Astrocyte (in vitro differentiated cells and primary cell): ENCODE measurements around the gene ATN1. TPM values are rescaled to one million over a fixed set of nuclear protein-coding genes. Genes with fewer than 3 reads are reported as not detected.

Source experiments
- DNase-seq: peaks from one replicate; pipeline ENCODE4 v3.0.0-alpha.2; 2010; ENCODE audit warnings: low read depth
- FAIRE-seq: peaks from 2 replicates; lab custom pipeline; 2011; peaks lifted over from hg19 to GRCh38; lab: Jason Lieb, UNC
- H2AFZ ChIP-seq: 2 replicates; pipeline ENCODE4 v1.6.0; 2012; ENCODE audit warnings: low read depth, low read length, inconsistent platforms
- H3K27ac ChIP-seq: 2 replicates; pipeline ENCODE4 v1.5.1; 2011; ENCODE audit warnings: low read depth, low read length, inconsistent platforms
- H3K27me3 ChIP-seq: 2 replicates; pipeline ENCODE4 v1.6.0; 2011; ENCODE audit warnings: low read length, inconsistent platforms; ENCODE audit not compliant: insufficient read depth
- H3K36me3 ChIP-seq: 2 replicates; pipeline ENCODE4 v1.5.1; 2011; ENCODE audit warnings: low read length, inconsistent platforms; ENCODE audit not compliant: insufficient read depth
- H3K4me1 ChIP-seq: 2 replicates; pipeline ENCODE4 v1.5.1; 2011; ENCODE audit warnings: low read length, inconsistent platforms; ENCODE audit not compliant: insufficient read depth
- H3K4me2 ChIP-seq: 2 replicates; pipeline ENCODE4 v1.6.0; 2012; ENCODE audit warnings: low read length, inconsistent platforms
- H3K4me3 ChIP-seq: 2 replicates; pipeline ENCODE4 v1.5.1; 2011; ENCODE audit warnings: low read depth, mild to moderate bottlenecking, low read length, inconsistent platforms; ENCODE audit not compliant: insufficient read depth
- H3K79me2 ChIP-seq: 2 replicates; pipeline ENCODE4 v1.6.0; 2012; ENCODE audit warnings: mild to moderate bottlenecking, low read length, inconsistent platforms; ENCODE audit not compliant: insufficient read depth
- H3K9ac ChIP-seq: 2 replicates; pipeline ENCODE4 v1.6.0; 2012; ENCODE audit warnings: mild to moderate bottlenecking, low read length, inconsistent platforms
- H3K9me3 ChIP-seq: 2 replicates; pipeline ENCODE4 v1.5.1; 2012; ENCODE audit warnings: low read depth, mild to moderate bottlenecking, low read length, inconsistent platforms; ENCODE audit not compliant: insufficient read depth
- H4K20me1 ChIP-seq: 2 replicates; pipeline ENCODE4 v1.6.0; 2012; ENCODE audit warnings: low read length, inconsistent platforms; ENCODE audit not compliant: insufficient read depth
- H3K27ac Mint-ChIP-seq: one replicate; pipeline ENCODE4 v1.8.0; 2021; ENCODE audit warnings: mild to moderate bottlenecking, mixed read lengths; ENCODE audit not compliant: unreplicated experiment
- H3K27me3 Mint-ChIP-seq: one replicate; pipeline ENCODE4 v1.8.0; 2021; ENCODE audit warnings: low read depth, mixed read lengths; ENCODE audit not compliant: unreplicated experiment
- H3K36me3 Mint-ChIP-seq: one replicate; pipeline ENCODE4 v1.8.0; 2021; ENCODE audit warnings: low read depth, mixed read lengths; ENCODE audit not compliant: unreplicated experiment
- H3K4me1 Mint-ChIP-seq: one replicate; pipeline ENCODE4 v1.8.0; 2021; ENCODE audit warnings: low read depth, mixed read lengths; ENCODE audit not compliant: unreplicated experiment
- H3K4me3 Mint-ChIP-seq: one replicate; pipeline ENCODE4 v1.8.0; 2021; ENCODE audit warnings: mild to moderate bottlenecking, moderate library complexity, mixed read lengths; ENCODE audit not compliant: unreplicated experiment
- H3K9me3 Mint-ChIP-seq: one replicate; pipeline ENCODE4 v1.8.0; 2021; ENCODE audit warnings: mild to moderate bottlenecking, mixed read lengths; ENCODE audit not compliant: unreplicated experiment
- EZH2 ChIP-seq: IDR thresholded peaks from 2 replicates; pipeline ENCODE4 v1.6.1; 2012; ENCODE audit warnings: mild to moderate bottlenecking, low read length, inconsistent platforms; ENCODE audit not compliant: insufficient read depth
- total RNA-seq: library from RNA; stranded (reverse); gene quantifications from 2 replicates; pipeline ENCODE4 v1.2.1, GENCODE V29; 2021
- TF ChIP-seq, protein P1 (sequence below): IDR thresholded peaks from 2 replicates; pipeline ENCODE4 v1.5.1; 2011; ENCODE audit warnings: low read depth, mild to moderate bottlenecking, inconsistent platforms, low read length, moderate library complexity; ENCODE audit not compliant: insufficient read depth

The ATN1 gene
- total RNA-seq, 1 donor from 2014 or later: 97.8 TPM

DNA sequence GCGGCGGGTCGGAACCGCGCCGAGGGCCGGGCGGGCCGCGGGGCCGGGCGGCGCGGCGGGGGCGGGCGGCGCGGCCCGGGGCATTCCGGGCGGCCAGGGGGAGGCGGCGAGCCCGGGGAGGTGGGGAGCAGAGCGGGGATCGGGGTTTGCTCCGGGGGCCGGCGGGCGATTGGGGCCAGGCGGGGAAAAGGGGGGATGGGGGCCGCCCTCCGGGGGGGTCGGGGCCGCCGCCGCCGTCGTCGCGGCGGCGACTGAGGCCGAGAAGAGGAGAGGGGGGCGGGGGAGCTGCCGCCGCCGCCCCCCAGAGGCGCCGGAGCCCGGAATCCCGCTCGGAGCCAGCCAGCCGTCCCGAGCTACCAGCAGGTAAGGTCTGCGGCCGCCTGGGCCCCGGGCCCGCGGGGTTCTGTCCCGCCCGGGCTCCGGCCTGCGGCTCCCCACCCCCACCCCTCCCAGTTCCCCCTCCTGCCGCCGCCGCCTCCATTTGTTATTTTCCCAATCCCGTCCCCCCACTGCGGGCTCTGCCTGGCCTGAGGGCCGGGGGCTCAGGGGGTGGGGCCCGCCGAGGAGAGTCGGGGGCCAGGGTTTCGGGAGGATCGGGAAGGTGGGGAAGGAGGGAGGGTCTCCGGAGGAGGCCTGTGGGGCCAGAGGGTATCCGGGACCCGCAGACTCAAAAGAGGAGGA lies 403 bp downstream of the ATN1 start:
- Mint-ChIP-seq H3K36me3 (peaks cover 3% of the 10 kb centered on the region), H3K27me3 (no peaks in the 10 kb centered on the region), H3K4me3 (peak overlapping the region; percentile 100), H3K27ac (peak overlapping the region; percentile 94), H3K4me1 (peaks cover 51% of the 10 kb centered on the region), H3K9me3 (no peaks in the 10 kb centered on the region)
- H3K79me2 ChIP-seq: peaks cover 59% of the 10 kb centered on the region
- no peaks in the 10 kb centered on the region for H3K27me3 ChIP-seq
- H3K36me3 ChIP-seq: no peaks in the 10 kb centered on the region
- H3K9me3 ChIP-seq: no peaks in the 10 kb centered on the region
- H2AFZ ChIP-seq: no peak overlapping the region
- peaks cover 39% of the 10 kb centered on the region for H4K20me1 ChIP-seq
- H3K4me2 ChIP-seq: peak overlapping the region; percentile 98
- H3K4me3 ChIP-seq: peak overlapping the region; percentile 85
- no peak for DNase-seq
- peaks cover 44% of the 10 kb centered on the region for H3K4me1 ChIP-seq
- H3K9ac ChIP-seq: peak overlapping the region; percentile 94
- FAIRE-seq: no peak
- H3K27ac ChIP-seq: peak overlapping the region; percentile 78
- no peak for TF ChIP-seq EZH2
- TF ChIP-seq, protein P1, sequence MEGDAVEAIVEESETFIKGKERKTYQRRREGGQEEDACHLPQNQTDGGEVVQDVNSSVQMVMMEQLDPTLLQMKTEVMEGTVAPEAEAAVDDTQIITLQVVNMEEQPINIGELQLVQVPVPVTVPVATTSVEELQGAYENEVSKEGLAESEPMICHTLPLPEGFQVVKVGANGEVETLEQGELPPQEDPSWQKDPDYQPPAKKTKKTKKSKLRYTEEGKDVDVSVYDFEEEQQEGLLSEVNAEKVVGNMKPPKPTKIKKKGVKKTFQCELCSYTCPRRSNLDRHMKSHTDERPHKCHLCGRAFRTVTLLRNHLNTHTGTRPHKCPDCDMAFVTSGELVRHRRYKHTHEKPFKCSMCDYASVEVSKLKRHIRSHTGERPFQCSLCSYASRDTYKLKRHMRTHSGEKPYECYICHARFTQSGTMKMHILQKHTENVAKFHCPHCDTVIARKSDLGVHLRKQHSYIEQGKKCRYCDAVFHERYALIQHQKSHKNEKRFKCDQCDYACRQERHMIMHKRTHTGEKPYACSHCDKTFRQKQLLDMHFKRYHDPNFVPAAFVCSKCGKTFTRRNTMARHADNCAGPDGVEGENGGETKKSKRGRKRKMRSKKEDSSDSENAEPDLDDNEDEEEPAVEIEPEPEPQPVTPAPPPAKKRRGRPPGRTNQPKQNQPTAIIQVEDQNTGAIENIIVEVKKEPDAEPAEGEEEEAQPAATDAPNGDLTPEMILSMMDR: no peak

DNA sequence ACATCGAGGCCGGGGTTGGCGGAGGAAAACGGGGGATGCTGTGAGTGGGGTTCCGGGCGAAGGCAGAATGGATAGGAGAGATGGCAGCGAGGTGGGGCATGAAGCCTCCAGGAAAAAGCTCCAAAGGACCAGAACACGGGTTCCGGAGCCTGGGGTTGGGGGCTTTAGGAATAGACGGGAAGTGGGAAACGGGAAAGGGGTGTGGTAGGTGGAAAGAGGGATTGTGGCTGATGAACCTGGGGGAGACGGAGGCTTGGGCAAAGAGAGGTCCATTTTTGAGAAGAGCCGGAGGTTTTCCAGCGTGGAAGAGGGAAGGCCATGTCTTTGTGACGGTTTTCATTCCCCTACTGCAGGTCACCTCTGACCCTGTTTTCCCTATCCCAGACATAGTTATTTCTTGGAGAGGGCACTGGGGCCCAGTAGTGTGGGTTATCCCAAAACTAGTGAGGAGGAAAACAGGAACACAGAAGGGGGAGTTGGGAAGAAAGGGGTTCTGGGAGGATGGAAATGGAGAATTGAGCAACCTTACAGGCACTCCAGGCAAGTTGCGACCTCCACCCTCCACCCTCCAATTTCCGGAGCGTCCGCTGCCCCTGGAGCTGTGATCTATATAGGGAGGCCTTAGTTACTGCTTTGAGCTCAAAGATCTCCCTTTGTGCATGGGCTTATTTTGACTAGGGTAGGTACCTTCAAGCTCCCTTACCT lies 1.1 kb downstream of the ATN1 start:
- H2AFZ ChIP-seq: no peak overlapping the region

More for the DNA sequence above, 1.1 kb downstream of the ATN1 start:
- no peaks in the 10 kb centered on the region for H3K9me3 Mint-ChIP-seq
- H3K4me1 Mint-ChIP-seq: peaks cover 58% of the 10 kb centered on the region
- no peak for DNase-seq
- peaks cover 5% of the 10 kb centered on the region for H3K36me3 Mint-ChIP-seq
- Histone ChIP-seq H3K9ac (peak overlapping the region; percentile 94), H4K20me1 (peaks cover 46% of the 10 kb centered on the region), H3K79me2 (peaks cover 65% of the 10 kb centered on the region), H3K27ac (peak overlapping the region; percentile 66), H3K4me1 (peaks cover 51% of the 10 kb centered on the region), H3K27me3 (no peaks in the 10 kb centered on the region), H3K4me3 (peak overlapping the region; percentile 85), H3K9me3 (no peaks in the 10 kb centered on the region), H3K4me2 (peak overlapping the region; percentile 98), H3K36me3 (no peaks in the 10 kb centered on the region)
- no peaks in the 10 kb centered on the region for H3K27me3 Mint-ChIP-seq
- peak overlapping the region; percentile 94 for H3K27ac Mint-ChIP-seq
- no peak for FAIRE-seq
- peak overlapping the region; percentile 100 for H3K4me3 Mint-ChIP-seq
- TF ChIP-seq EZH2: no peak
- TF ChIP-seq, protein P1: no peak
